Astrocyte of the spinal cord (primary cell): ENCODE measurements around the gene SERPINB6.
"Not testable (repeated sequence)": the region's sequence is repeated elsewhere in the genome, so short reads cannot be mapped to it uniquely, and the experiment has no call there.

Experiments used
- DNase-seq: peaks from one replicate; pipeline ENCODE4 v3.0.0; 2011; ENCODE audit warnings: low read depth, low spot score
- H3K4me3 ChIP-seq: 2 replicates; pipeline ENCODE4 v1.5.1; 2011; ENCODE audit warnings: low read depth, mild to moderate bottlenecking, low read length, moderate library complexity
- in situ Hi-C: cut with HindIII; loops from 2 replicates; pipeline ENCODE4 v1.10.0; 2017; ENCODE audit warnings: low sequenced_read_pairs
- TF ChIP-seq, protein P1 (sequence below): IDR thresholded peaks from 2 replicates; pipeline ENCODE4 v1.5.1; 2012; ENCODE audit warnings: low read depth, mild to moderate bottlenecking, low read length, inconsistent platforms

SERPINB6 gene

DNA sequence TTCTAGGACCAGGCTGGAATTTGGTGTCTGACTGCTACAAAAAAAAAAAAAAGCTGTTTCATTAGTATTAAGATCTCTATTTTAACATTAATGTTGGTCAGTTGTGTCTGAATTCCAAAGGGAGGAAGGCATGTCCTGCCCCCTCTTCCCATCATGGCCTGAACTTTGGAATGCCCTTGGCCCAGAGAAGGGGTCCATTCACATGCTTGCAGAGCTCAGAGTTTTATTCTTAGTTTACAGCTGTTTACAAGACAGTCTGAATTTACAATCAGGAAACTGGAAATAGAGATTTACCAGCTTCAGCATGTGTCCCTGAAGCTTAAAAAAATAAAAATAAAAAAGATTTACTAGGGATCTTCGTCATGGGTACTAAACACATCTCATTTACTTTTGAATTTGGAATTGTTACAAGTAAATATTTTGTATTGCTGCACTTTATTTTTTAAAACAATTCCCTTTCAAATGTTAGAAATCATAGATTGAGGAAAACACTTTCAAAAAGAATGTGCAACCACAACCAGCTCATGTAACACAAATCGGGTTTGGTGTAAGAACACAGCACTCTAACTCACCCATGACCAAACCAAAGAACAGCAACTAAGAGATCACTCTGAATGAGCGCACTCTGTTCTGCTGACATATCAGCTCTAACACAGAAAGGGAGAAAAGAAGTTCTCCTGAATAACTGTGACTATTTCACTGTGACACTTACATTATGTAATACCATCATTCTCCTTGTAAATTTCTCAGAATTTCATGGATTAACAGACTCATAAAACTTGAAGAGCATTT is 6.6 kb upstream of the SERPINB6 start:
- in situ Hi-C loops, result loop anchor here (25.0 kb wide), 1 partner anchor 141 kb away; the partner anchor contains the start of gene SERPINB1
- DNase-seq, result no peak
- TF ChIP-seq, protein P1, sequence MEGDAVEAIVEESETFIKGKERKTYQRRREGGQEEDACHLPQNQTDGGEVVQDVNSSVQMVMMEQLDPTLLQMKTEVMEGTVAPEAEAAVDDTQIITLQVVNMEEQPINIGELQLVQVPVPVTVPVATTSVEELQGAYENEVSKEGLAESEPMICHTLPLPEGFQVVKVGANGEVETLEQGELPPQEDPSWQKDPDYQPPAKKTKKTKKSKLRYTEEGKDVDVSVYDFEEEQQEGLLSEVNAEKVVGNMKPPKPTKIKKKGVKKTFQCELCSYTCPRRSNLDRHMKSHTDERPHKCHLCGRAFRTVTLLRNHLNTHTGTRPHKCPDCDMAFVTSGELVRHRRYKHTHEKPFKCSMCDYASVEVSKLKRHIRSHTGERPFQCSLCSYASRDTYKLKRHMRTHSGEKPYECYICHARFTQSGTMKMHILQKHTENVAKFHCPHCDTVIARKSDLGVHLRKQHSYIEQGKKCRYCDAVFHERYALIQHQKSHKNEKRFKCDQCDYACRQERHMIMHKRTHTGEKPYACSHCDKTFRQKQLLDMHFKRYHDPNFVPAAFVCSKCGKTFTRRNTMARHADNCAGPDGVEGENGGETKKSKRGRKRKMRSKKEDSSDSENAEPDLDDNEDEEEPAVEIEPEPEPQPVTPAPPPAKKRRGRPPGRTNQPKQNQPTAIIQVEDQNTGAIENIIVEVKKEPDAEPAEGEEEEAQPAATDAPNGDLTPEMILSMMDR, result no peak
- no peak overlapping the region for H3K4me3 ChIP-seq

DNA sequence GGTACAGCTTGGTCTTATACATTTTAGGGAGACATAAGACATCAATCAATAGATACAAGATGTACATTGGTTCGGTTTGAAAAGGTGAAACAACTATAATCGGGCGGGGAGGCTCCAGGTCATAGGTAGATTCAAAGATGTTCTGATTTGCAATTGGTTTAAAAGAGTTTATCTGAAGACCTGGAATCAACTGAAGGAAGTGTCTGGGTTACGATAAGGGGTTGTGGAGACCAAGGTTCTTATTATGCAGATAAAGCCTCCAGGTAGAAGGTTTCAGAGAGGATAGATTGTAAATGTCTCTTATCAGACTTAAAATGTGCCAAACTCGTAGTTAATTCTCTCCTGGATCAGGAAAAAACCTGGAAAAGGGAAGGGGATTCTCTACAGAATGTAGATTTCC is 5.9 kb upstream of the SERPINB6 start:
- TF ChIP-seq, protein P1, result no peak
- DNase-seq, result no peak
- H3K4me3 ChIP-seq, result no peak overlapping the region
- in situ Hi-C loops, result loop anchor here (25.0 kb wide), 1 partner anchor 140 kb away; the partner anchor contains the start of gene SERPINB1

DNA sequence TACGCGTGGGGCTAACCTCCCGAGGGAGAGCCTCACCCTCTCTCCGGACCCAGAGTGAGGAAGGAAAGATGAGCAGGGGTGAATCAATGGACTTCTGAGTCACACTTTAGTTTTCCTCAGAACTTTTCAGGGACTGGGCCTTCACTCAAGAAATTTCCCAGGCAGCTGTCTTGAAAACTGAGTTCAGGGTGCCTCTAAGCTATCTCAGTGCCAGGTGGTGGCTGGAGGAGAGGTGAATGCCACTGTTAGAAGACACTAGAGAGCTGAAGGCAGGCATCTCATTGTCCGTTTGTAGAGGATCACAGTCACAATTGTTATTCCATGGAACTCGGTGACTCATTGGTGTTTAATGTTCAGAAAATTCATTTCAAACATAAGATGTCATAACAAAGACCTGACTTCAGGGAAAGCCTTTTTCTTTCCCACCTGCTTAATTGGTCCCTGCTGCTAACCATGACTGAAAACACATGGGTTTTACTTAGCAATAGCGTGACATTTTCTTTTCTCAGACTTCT is 5.3 kb upstream of the SERPINB6 start:
- TF ChIP-seq, protein P1, result no peak
- DNase-seq, result peak; percentile 78
- in situ Hi-C loops, result loop anchor here (25.0 kb wide), 1 partner anchor 139 kb away; the partner anchor contains the start of gene SERPINB1
- H3K4me3 ChIP-seq, result no peak overlapping the region

DNA sequence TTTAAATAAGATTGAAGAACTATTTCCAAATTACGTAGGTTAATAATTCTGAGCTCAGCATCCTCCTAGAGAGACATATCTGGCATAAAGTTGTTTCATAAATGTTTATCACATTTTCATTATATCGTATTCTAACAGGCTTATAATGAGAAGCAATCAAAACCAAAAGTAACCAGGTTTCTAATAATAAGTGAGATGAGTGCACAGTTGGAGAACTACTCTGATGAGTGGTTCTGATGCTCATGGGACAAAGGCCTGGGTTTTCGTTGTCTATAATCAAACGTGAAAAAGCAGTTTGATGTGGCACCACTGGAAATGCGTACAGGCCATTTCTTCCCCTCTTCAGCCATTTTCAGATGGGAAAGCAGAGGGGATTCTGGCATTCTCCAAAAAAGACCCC is 4.7 kb upstream of the SERPINB6 start:
- no peak overlapping the region for H3K4me3 ChIP-seq
- DNase-seq, result no peak
- TF ChIP-seq, protein P1, result no peak
- in situ Hi-C loops, result loop anchor here (25.0 kb wide), 1 partner anchor 139 kb away; the partner anchor contains the start of gene SERPINB1

DNA sequence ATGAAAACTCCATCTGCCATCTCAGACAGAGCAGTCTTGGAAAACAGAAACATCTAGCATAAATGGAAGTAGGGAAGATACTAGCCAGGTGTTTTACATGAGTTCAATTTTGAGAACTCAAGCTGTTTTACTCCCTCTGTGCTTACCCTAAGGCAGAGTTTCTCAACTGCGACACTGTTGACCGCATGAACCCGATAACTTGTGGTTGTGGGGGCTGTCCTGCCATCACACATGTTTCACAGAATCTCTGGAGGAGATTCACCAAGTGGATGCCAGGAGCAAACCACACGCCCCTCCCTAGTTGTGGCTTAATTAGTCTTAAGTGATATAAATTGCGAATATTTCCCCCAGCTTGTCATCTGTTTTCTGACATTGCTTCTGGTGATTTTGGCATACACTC is 2.3 kb upstream of the SERPINB6 start:
- H3K4me3 ChIP-seq, result no peak overlapping the region
- DNase-seq, result no peak
- TF ChIP-seq, protein P1, result no peak
- in situ Hi-C loops, result no loop called here

DNA sequence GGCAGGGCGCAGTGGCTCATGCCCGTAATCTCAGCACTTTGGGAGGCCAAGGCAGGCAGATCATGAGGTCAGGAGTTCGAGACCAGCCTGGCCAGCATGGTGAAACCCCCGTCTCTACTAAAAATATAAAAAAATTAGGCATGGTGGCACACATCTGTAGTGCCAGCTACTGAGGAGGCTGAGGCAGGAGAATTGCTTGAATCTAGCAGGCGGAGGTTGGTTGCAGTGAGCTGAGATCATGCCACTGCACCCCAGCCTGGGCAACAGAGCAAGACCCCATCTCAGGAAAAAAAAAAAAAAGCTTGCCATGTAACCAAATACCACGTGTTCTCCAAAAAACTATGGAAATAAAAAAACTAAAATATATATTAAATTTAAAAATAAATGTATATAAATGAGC is 1.8 kb upstream of the SERPINB6 start:
- in situ Hi-C loops, DNase-seq, H3K4me3 ChIP-seq: not testable (repeated sequence)

DNA sequence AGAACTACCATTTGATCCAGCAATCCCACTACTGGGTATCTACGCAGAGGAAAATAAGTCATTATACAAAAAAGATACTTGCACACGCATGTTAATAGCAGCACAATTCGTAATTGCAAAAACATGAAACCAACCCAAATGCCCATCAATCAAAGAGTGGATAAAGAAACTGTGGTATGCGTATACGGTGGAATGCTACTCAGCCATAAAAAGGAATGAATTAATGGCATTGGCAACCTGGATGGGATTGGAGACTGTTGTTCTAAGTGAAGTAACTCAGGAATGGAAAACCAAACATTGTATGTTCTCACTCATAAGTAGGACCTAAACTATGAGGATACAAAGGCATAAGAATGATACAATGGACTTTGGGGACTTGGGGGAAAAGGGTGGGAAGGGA is 1.3 kb upstream of the SERPINB6 start:
- in situ Hi-C loops, DNase-seq, H3K4me3 ChIP-seq: not testable (repeated sequence)

DNA sequence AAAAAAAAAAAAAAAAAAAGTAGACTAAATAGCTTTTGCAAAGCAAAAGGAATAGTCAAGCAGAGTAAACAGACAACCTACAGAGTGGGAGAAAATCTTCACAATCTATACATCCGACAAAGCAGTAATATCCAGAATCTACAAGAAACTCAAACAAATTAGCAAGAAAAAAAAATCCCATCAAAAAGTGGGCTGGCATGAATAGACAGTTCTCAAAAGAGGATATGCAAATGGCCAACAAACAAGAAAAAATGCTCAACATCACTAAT is 786 bp upstream of the SERPINB6 start:
- peak overlapping the region; percentile 53 for H3K4me3 ChIP-seq
- in situ Hi-C loops, DNase-seq: not testable (repeated sequence)
